Activated T-helper 1 cell treated with anti-CD3 and anti-CD28 coated beads, Interleukin-12 subunit alpha, Interleukin-12 subunit beta, Interleukin-2, Interleukin-4 antibody, amounts not matched to agents 30 ng/mL and 10 ng/mL and 1 ng/mL, durations not matched to agents 14 hours and 24 hours and 36 hours (primary cell): Measurements from ENCODE around the gene PLGLB2. TPM values are rescaled to one million over a fixed set of nuclear protein-coding genes. Genes with fewer than 3 reads are reported as not detected.

Experiments used
- total RNA-seq: library from RNA; stranded (reverse); gene quantifications from 2 replicates; pipeline ENCODE4 v1.2.3, GENCODE V29; 2022

PLGLB2 gene
- total RNA-seq, 1 donor from 2014 or later, result 2.8 TPM

Other genes with a start within 250 kb of the PLGLB2 start
- gene RGPD2, start 77.7 kb downstream of the PLGLB2 start, total RNA-seq, result 2.4 and 4.2 TPM in 2 replicates